GM21723 (cell line): ENCODE data around the gene TBX2.

Experiments used
- ATAC-seq: cut with Tn5 transposase; IDR thresholded peaks from one replicate; pipeline ENCODE4 v1.9.1; 2021; ENCODE audit warnings: mild to moderate bottlenecking, moderate library complexity; ENCODE audit not compliant: unreplicated experiment

Gene TBX2

GRCh38 chr17:61387011-61387410 is 12.6 kb upstream of the TBX2 start:
- no peak for ATAC-seq

- ATAC-seq, result no peak
Observed at GRCh38 chr17:61387511-61388305, 11.9 kb upstream of the TBX2 start.

GRCh38 chr17:61388561-61389356 is 10.9 kb upstream of the TBX2 start:
- ATAC-seq, result no peak

- no peak for ATAC-seq
Observed at GRCh38 chr17:61389670-61390478, 9.8 kb upstream of the TBX2 start.

- no peak for ATAC-seq
Observed at GRCh38 chr17:61390479-61390791, 9.2 kb upstream of the TBX2 start.

GRCh38 chr17:61391595-61392291 is 7.9 kb upstream of the TBX2 start:
- ATAC-seq, result no peak

GRCh38 chr17:61392679-61393078 is 7.0 kb upstream of the TBX2 start:
- ATAC-seq, result no peak

GRCh38 chr17:61393550-61393903 is 6.1 kb upstream of the TBX2 start:
- ATAC-seq, result no peak

GRCh38 chr17:61393904-61394629 is 5.6 kb upstream of the TBX2 start:
- ATAC-seq, result no peak

GRCh38 chr17:61394630-61395408 is 4.8 kb upstream of the TBX2 start:
- no peak for ATAC-seq

GRCh38 chr17:61395409-61395982 is 4.1 kb upstream of the TBX2 start:
- ATAC-seq, result no peak

- no peak for ATAC-seq
Observed at GRCh38 chr17:61395983-61396585, 3.6 kb upstream of the TBX2 start.

GRCh38 chr17:61396586-61397085 is 3.0 kb upstream of the TBX2 start:
- no peak for ATAC-seq

GRCh38 chr17:61397086-61397842 is 2.4 kb upstream of the TBX2 start:
- ATAC-seq, result no peak

GRCh38 chr17:61398721-61399130 is 917 bp upstream of the TBX2 start:
- ATAC-seq, result no peak

GRCh38 chr17:61400066-61400716 is 548 bp downstream of the TBX2 start:
- ATAC-seq, result no peak

GRCh38 chr17:61400717-61401388 is 1.2 kb downstream of the TBX2 start:
- ATAC-seq, result no peak
